Heart left ventricle (tissue), 13 donors: ENCODE results near the gene RTN1.

Source experiments
- CTCF ChIP-seq, 12 donors: fragments of 200-600 bp; sonication (generic) in 4 of 12; IDR thresholded peaks; one replicate each; pipeline versions ENCODE4 v1.5.0 to v1.8.0; 2018 to 2022; ENCODE audit warnings: antibody characterized with exemption in 12 of 12, mild to moderate bottlenecking in 5 of 12
- POLR2A ChIP-seq, 2 donors: fragments of 450-650 bp; IDR thresholded peaks; one replicate each; pipeline ENCODE4 v1.6.1; 2017; ENCODE audit warnings: antibody characterized with exemption in 2 of 2, mild to moderate bottlenecking in 2 of 2, moderate library complexity in 2 of 2
- donor health status: ischemic (EF 13 %, LVEDD 7.1; RV severe dilation, severe dysfunction).
- donor health status: DM: no; HTN: yes; CAD: no.
- donor health status: DM: no; HTN: no; CAD: no.
- donor health status: ischemic (EF 25% LVEDD 6.9; RV normal size, moderate dysfunction).
- donor health status: ischemic (EF 25% LVEDD 5.7; RV mildly dilated, moderate dysfunction).
- donor health status: ischemic (EF 35%, LVEDD 5.7; RV mildly dilated, moderate dysfunction).
- donor health status: nonischemic (EF 11% LVEDD 7.7; RV severe dilation, severe dysfunction).
- donor health status: DM: yes; HTN: yes; CAD: no.
- donor health status: PGD.
- donor health status: ischemic (EF 29% LVEDD 5.4; RV normal size, mild dysfunction).
- donor health status: nonischemic (EF 23%, LVEDD 6.1; RV moderate dilation, normal function).

GRCh38 chr14:59705245-59705644, 165.3 kb downstream of the RTN1 start:
- TF ChIP-seq CTCF (IDR thresholded peaks at IDR 0.05) (no peak), POLR2A (IDR thresholded peaks at IDR 0.05) (no peak)
